OCI-LY7 (cell line): ENCODE measurements around the gene ABI3BP. TPM values are rescaled to one million over a fixed set of nuclear protein-coding genes. Genes with fewer than 3 reads are reported as not detected.

Experiments used
- BruUV-seq: library from RNA; stranded (reverse); fragments of 400-500 nt; replicated peaks from 2 replicates; lab custom pipeline; 2021; lab: Mats Ljungman, UMichigan
- CTCF ChIA-PET: fragments of 300-600 bp; sonication (Branson Sonifier 250); formaldehyde crosslinking; loops from one replicate; lab custom pipeline; 2022; ENCODE audit warnings: antibody characterized with exemption; ENCODE audit not compliant: unreplicated experiment; lab: Charles Lee
- POLR2A ChIA-PET: fragments of 300-600 bp; sonication (Branson Sonifier 250); formaldehyde crosslinking; loops from one replicate; lab custom pipeline; 2022; ENCODE audit warnings: antibody characterized with exemption; lab: Charles Lee
- DNase-seq: peaks from one replicate; pipeline ENCODE4 v3.0.0-alpha.2; 2015; ENCODE audit warnings: low spot score
- H2AFZ ChIP-seq: fragments of 200-600 bp; sonication (generic), shearing (Covaris generic); 2 replicates; pipeline ENCODE4 v1.6.1; 2014; ENCODE audit warnings: mild to moderate bottlenecking, antibody characterized with exemption, low read length, moderate library complexity
- H3K27ac ChIP-seq: fragments of 200-600 bp; sonication (generic); 2 replicates; pipeline ENCODE4 v1.5.1; 2014; ENCODE audit warnings: mixed run types, low read depth, mild to moderate bottlenecking, moderate library complexity, low read length, inconsistent platforms; ENCODE audit not compliant: poor library complexity, severe bottlenecking
- H3K36me3 ChIP-seq: fragments of 200-600 bp; sonication (generic); 2 replicates; pipeline ENCODE4 v1.6.1; 2014; ENCODE audit warnings: mild to moderate bottlenecking, antibody characterized with exemption, low read length, moderate library complexity, mixed read lengths; ENCODE audit not compliant: insufficient read depth
- H3K4me1 ChIP-seq: fragments of 200-600 bp; sonication (generic); 2 replicates; pipeline ENCODE4 v1.5.1; 2014; ENCODE audit warnings: mild to moderate bottlenecking, low read length; ENCODE audit not compliant: insufficient read depth, poor library complexity, severe bottlenecking
- H3K4me2 ChIP-seq: fragments of 200-600 bp; sonication (generic); 2 replicates; pipeline ENCODE4 v1.6.1; 2014; ENCODE audit warnings: mild to moderate bottlenecking, low read length
- H3K4me3 ChIP-seq: fragments of 200-600 bp; sonication (generic); 2 replicates; pipeline ENCODE4 v1.5.1; 2014; ENCODE audit warnings: mild to moderate bottlenecking, low read depth, low read length; ENCODE audit not compliant: poor library complexity, severe bottlenecking
- H3K79me2 ChIP-seq: fragments of 200-600 bp; sonication (generic); 2 replicates; pipeline ENCODE4 v1.6.1; 2016; ENCODE audit warnings: low read depth, mild to moderate bottlenecking, low read length, moderate library complexity, mixed read lengths; ENCODE audit not compliant: insufficient read depth
- H3K9me2 ChIP-seq: fragments of 200-600 bp; sonication (generic); 2 replicates; pipeline ENCODE4 v1.6.1; 2016; ENCODE audit warnings: mild to moderate bottlenecking, low read length, mixed read lengths; ENCODE audit not compliant: insufficient read depth
- H3K9me3 ChIP-seq: fragments of 200-600 bp; sonication (generic); 2 replicates; pipeline ENCODE4 v1.6.1; 2014; ENCODE audit warnings: mild to moderate bottlenecking, mixed run types, low read length, mixed read lengths
- H4K20me1 ChIP-seq: fragments of 200-600 bp; sonication (generic); 2 replicates; pipeline ENCODE4 v1.6.1; 2014; ENCODE audit warnings: mild to moderate bottlenecking, antibody characterized with exemption, low read length, moderate library complexity, mixed read lengths; ENCODE audit not compliant: insufficient read depth
- EZH2phosphoT487 ChIP-seq: fragments of 200-600 bp; sonication (generic); IDR thresholded peaks from 2 replicates; pipeline ENCODE4 v1.6.1; 2018; ENCODE audit warnings: low read depth, borderline replicate concordance, mild to moderate bottlenecking, mixed run types, antibody characterized with exemption, low read length, moderate library complexity, mixed read lengths
- intact Hi-C: fragments of 100-400 bp; cut with micrococcal nuclease; formaldehyde crosslinking; loops from one replicate; pipeline ENCODE4 v1.10.0; 2022; ENCODE audit not compliant: unreplicated experiment
- total RNA-seq, 2 experiments: library from RNA; depleted of rRNA in 1 of 2; stranded (reverse); fragments of >200 nt in 1 of 2; shearing (Covaris generic) in 1 of 2; gene quantifications; 2 replicates each; pipeline ENCODE4 v1.2.3, GENCODE V29; 2014 to 2022
- TF ChIP-seq, protein P1 (sequence below): fragments of 200-600 bp; sonication (generic); conservative IDR thresholded peaks from 2 replicates; pipeline ENCODE4 v1.5.1; 2014; ENCODE audit warnings: mild to moderate bottlenecking, antibody characterized with exemption, low read length, moderate library complexity, mixed read lengths

ABI3BP gene
- total RNA-seq, 2 experiments from 2014 or later, result not detected

DNA sequence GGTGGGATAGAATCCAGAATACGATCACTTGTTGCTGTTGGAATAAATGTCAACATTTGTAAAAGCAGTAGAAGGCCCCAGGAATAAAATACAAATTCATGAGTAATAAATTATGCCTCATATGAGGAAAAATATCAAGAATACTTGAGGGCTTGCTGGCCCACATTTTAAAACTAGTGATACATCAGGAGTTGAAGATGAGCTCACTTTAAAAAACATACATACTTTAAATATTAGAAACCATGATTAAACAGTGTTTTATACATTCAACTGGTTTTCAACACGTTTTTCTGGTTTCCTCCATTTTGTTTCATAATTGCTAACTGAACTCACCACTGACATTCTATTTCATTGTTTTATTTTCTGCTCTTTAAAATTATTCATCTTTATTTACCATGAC, 142.5 kb downstream of the ABI3BP start:
- no peaks in the 10 kb centered on the region for H4K20me1 ChIP-seq
- no peaks in the 10 kb centered on the region for H3K9me2 ChIP-seq
- DNase-seq, result no peak
- H3K4me3 ChIP-seq, result no peak overlapping the region
- CTCF ChIA-PET, result no interaction called here
- H3K9me3 ChIP-seq, result no peaks in the 10 kb centered on the region
- POLR2A ChIA-PET, result interaction anchor here (1.7 kb wide), 1 partner anchor 19 kb away, joined by 5 read pairs; no protein-coding TSS in a partner anchor
- no peak for TF ChIP-seq EZH2phosphoT487
- TF ChIP-seq, protein P1, sequence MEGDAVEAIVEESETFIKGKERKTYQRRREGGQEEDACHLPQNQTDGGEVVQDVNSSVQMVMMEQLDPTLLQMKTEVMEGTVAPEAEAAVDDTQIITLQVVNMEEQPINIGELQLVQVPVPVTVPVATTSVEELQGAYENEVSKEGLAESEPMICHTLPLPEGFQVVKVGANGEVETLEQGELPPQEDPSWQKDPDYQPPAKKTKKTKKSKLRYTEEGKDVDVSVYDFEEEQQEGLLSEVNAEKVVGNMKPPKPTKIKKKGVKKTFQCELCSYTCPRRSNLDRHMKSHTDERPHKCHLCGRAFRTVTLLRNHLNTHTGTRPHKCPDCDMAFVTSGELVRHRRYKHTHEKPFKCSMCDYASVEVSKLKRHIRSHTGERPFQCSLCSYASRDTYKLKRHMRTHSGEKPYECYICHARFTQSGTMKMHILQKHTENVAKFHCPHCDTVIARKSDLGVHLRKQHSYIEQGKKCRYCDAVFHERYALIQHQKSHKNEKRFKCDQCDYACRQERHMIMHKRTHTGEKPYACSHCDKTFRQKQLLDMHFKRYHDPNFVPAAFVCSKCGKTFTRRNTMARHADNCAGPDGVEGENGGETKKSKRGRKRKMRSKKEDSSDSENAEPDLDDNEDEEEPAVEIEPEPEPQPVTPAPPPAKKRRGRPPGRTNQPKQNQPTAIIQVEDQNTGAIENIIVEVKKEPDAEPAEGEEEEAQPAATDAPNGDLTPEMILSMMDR, result no peak
- H3K36me3 ChIP-seq, result no peaks in the 10 kb centered on the region
- no peaks in the 10 kb centered on the region for H3K4me1 ChIP-seq
- no peak overlapping the region for H2AFZ ChIP-seq
- H3K27ac ChIP-seq, result no peak overlapping the region
- H3K4me2 ChIP-seq, result no peak overlapping the region
- intact Hi-C loops, result no loop called here
- H3K79me2 ChIP-seq, result no peaks in the 10 kb centered on the region
- BruUV-seq, result no TSS peak

DNA sequence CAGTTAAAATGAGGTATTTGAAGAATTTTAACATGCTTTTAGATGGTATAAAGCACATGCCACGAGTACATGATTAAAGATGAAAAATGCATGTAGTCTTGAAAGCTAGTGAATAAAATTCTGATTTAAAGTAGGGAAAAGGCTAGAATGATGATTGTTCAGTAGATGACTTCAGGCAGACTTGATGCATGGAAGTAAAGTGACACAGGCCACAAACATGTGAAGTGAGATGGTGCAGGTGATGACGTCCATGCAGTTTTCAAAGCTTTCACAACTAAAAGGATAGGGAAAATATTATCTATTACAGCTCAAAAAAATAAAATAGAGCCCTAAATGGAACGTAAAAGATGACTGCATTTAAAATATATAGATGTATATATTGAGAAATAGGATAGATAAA, 143.1 kb downstream of the ABI3BP start:
- Histone ChIP-seq H3K4me3 (no peak overlapping the region), H2AFZ (no peak overlapping the region), H3K36me3 (no peaks in the 10 kb centered on the region), H3K9me2 (no peaks in the 10 kb centered on the region), H3K79me2 (no peaks in the 10 kb centered on the region), H3K9me3 (no peaks in the 10 kb centered on the region), H4K20me1 (no peaks in the 10 kb centered on the region), H3K4me1 (no peaks in the 10 kb centered on the region), H3K27ac (no peak overlapping the region), H3K4me2 (no peak overlapping the region)
- no peak for DNase-seq
- ChIA-PET POLR2A (interaction anchor here (1.7 kb wide), 1 partner anchor 19 kb away, joined by 5 read pairs; no protein-coding TSS in a partner anchor), CTCF (no interaction called here)
- BruUV-seq, result no TSS peak
- TF ChIP-seq, protein P1, result no peak
- TF ChIP-seq EZH2phosphoT487, result no peak
- intact Hi-C loops, result no loop called here

DNA sequence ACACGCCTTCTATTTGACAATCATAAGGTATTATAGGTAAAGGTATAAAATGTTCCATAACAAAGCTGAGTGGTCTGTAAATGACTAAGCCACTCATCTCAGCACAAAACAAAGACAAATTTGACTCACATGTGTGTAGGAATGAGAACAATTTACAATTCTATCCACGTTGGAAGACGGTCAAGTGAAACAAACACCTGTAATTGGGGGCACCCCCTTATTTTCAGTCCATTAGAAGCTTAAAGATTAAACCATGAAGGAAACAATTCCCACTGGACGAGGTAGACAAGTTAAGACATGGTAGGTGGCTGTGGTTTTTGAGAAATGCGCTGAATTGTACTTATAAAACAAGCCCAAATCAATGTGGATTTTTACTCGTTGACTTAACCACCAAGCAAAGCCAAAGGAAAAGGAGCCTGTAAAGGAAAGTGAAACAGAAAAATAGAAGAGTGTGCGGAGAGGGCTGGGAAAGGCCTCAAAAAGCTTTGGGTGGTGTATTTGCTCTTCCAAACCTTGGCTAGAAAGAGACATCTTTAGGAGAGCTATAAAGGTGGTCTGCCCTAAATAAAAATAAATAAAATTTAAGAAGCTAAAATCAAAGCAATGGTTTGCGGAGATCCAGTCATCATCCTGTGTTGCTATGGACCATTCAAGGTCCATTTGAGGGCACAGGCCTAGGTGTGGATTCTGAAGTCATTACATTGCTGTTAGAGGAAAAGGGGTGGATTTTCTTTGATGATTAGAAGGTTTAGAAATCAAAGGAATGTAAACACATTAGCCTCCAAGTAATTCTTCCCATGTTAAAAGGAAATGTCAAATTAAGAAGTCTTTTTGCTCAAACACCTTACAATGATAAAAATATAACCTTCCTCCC, 148.9 kb downstream of the ABI3BP start:
- Histone ChIP-seq H3K9me2 (no peaks in the 10 kb centered on the region), H3K9me3 (no peaks in the 10 kb centered on the region), H4K20me1 (no peaks in the 10 kb centered on the region), H3K4me3 (no peak overlapping the region), H3K4me2 (no peak overlapping the region), H2AFZ (no peak overlapping the region), H3K4me1 (no peaks in the 10 kb centered on the region), H3K27ac (no peak overlapping the region), H3K36me3 (no peaks in the 10 kb centered on the region), H3K79me2 (no peaks in the 10 kb centered on the region)
- ChIA-PET CTCF (no interaction called here), POLR2A (interaction anchor here (0.6 to 0.8 kb wide), 4 partner anchors 12 to 426 kb away, joined by 3 to 4 read pairs (median 3); no protein-coding TSS in a partner anchor)
- TF ChIP-seq, protein P1, result no peak
- TF ChIP-seq EZH2phosphoT487, result no peak
- BruUV-seq, result no TSS peak
- intact Hi-C loops, result no loop called here
- DNase-seq, result no peak
